ENCODE data around the gene ARHGAP40.

The ARHGAP40 gene

GRCh38 chr20:38692436-38693411, 91.1 kb downstream of the ARHGAP40 start:
- peak; percentile 63 for DNase-seq

- DNase-seq = no peak
Measured at GRCh38 chr20:38697306-38697705, 95.7 kb downstream of the ARHGAP40 start.

- DNase-seq = no peak
Measured at GRCh38 chr20:38698541-38698940, 96.9 kb downstream of the ARHGAP40 start.

GRCh38 chr20:38700141-38700540, 98.5 kb downstream of the ARHGAP40 start:
- no peak for DNase-seq
